GM23248 (cell line): Measurements from ENCODE around the gene GRIA1. TPM values are rescaled to one million over a fixed set of nuclear protein-coding genes. Genes with fewer than 3 reads are reported as not detected.

Source experiments
- DNase-seq: peaks from one replicate; pipeline ENCODE4 v3.0.0-alpha.2; 2015
- H2AFZ ChIP-seq: fragments of 200-600 bp; sonication (generic); 2 replicates; pipeline ENCODE4 v1.6.1; 2016; ENCODE audit warnings: antibody characterized with exemption
- H3F3A ChIP-seq: fragments of 200-600 bp; sonication (generic); 2 replicates; pipeline ENCODE4 v1.6.1; 2016; ENCODE audit warnings: mild to moderate bottlenecking, antibody characterized with exemption, mixed run types; ENCODE audit not compliant: insufficient read depth
- H3K27ac ChIP-seq: fragments of 200-600 bp; sonication (generic); 2 replicates; pipeline ENCODE4 v1.5.1; 2016; ENCODE audit warnings: mild to moderate bottlenecking
- H3K27me3 ChIP-seq: fragments of 200-600 bp; sonication (generic); replicated peaks from 2 replicates; pipeline ENCODE4 v1.6.1; 2016; ENCODE audit warnings: mild to moderate bottlenecking; ENCODE audit not compliant: insufficient read depth
- H3K36me3 ChIP-seq: fragments of 200-600 bp; sonication (generic); 2 replicates; pipeline ENCODE4 v1.6.1; 2016; ENCODE audit warnings: low read depth, mild to moderate bottlenecking
- H3K4me1 ChIP-seq: fragments of 200-600 bp; sonication (generic); 2 replicates; pipeline ENCODE4 v1.6.1; 2016; ENCODE audit warnings: mild to moderate bottlenecking; ENCODE audit not compliant: insufficient read depth
- H3K4me2 ChIP-seq: fragments of 200-600 bp; sonication (generic); one replicate; pipeline ENCODE4 v1.6.1; 2016; ENCODE audit warnings: mild to moderate bottlenecking; ENCODE audit not compliant: unreplicated experiment
- H3K4me3 ChIP-seq: fragments of 200-600 bp; sonication (generic); 2 replicates; pipeline ENCODE4 v1.5.1; 2016; ENCODE audit warnings: mild to moderate bottlenecking
- H3K79me2 ChIP-seq: fragments of 200-600 bp; sonication (generic); 2 replicates; pipeline ENCODE4 v1.6.1; 2016; ENCODE audit warnings: mild to moderate bottlenecking; ENCODE audit not compliant: insufficient read depth
- H3K9ac ChIP-seq: fragments of 200-600 bp; sonication (generic); 2 replicates; pipeline ENCODE4 v1.6.1; 2016; ENCODE audit warnings: mild to moderate bottlenecking
- H3K9me2 ChIP-seq: fragments of 200-600 bp; sonication (generic); 2 replicates; pipeline ENCODE4 v1.6.1; 2016; ENCODE audit warnings: mixed run types, mild to moderate bottlenecking, moderate library complexity; ENCODE audit not compliant: insufficient read depth
- H3K9me3 ChIP-seq: fragments of 200-600 bp; sonication (generic); one replicate; pipeline ENCODE4 v1.6.1; 2017; ENCODE audit warnings: low read depth
- H4K20me1 ChIP-seq: fragments of 200-600 bp; sonication (generic); 2 replicates; pipeline ENCODE4 v1.6.0; 2016; ENCODE audit not compliant: insufficient read depth
- EZH2 ChIP-seq: fragments of 200-600 bp; sonication (generic); IDR thresholded peaks from 2 replicates; pipeline ENCODE4 v1.6.1; 2018; ENCODE audit warnings: antibody characterized with exemption, mild to moderate bottlenecking; ENCODE audit not compliant: insufficient read depth, poor library complexity, severe bottlenecking
- EZH2phosphoT487 ChIP-seq: fragments of 200-600 bp; sonication (generic); IDR thresholded peaks from 2 replicates; pipeline ENCODE4 v1.6.1; 2018; ENCODE audit warnings: antibody characterized with exemption, moderate library complexity, mild to moderate bottlenecking, low read depth; ENCODE audit not compliant: insufficient read depth
- WGBS, 2 experiments: methylation state at CpG; one replicate each; pipeline ENCODE4 v1.1.6; 2015 to 2017; ENCODE audit warnings: low lambda C conversion rate in 2 of 2, low coverage in 1 of 2; ENCODE audit errors: missing lambda C conversion rate in 2 of 2; 5-methylcytosine and 5-hydroxymethylcytosine counted together
- in situ Hi-C: fragments of 300-500 bp; cut with MboI; formaldehyde crosslinking; loops from 2 replicates; pipeline ENCODE4 v1.15.0; 2020
- polyA plus RNA-seq: library from polyadenylated mRNA; unstranded; fragments of >200 nt; fragmentation: Nextera tagmentation; extraction: Ambion mirVana; gene quantifications from 2 replicates; pipeline ENCODE4 v1.2.1, GENCODE V29; 2016
- total RNA-seq: library from RNA; depleted of rRNA; stranded (reverse); fragments of >200 nt; shearing (Covaris generic); gene quantifications from 2 replicates; pipeline ENCODE4 v1.2.3, GENCODE V29; 2014

The GRIA1 gene
- total and polyA plus RNA-seq, 2 experiments from 2014 or later = 0.04 to 0.11 TPM

GRCh38 chr5:153699035-153699434 is 208.6 kb downstream of the GRIA1 start:
- Histone ChIP-seq H3K4me3 (no peak overlapping the region), H3K9me3 (no peaks in the 10 kb centered on the region), H3K9ac (no peak overlapping the region), H3F3A (no peaks in the 10 kb centered on the region), H2AFZ (no peak overlapping the region), H3K36me3 (no peaks in the 10 kb centered on the region), H3K4me1 (no peaks in the 10 kb centered on the region), H3K79me2 (no peaks in the 10 kb centered on the region), H3K4me2 (no peak overlapping the region), H4K20me1 (no peaks in the 10 kb centered on the region), H3K27me3 (no peaks in the 10 kb centered on the region), H3K9me2 (no peaks in the 10 kb centered on the region), H3K27ac (no peak overlapping the region)
- no peak for DNase-seq
- WGBS, 2 experiments = 76 to 80% methylated on average over 3 of the region's 3 CpGs
- TF ChIP-seq EZH2 (no peak), EZH2phosphoT487 (no peak)
- in situ Hi-C loops = no loop called here

GRCh38 chr5:153700940-153701339 is 210.5 kb downstream of the GRIA1 start:
- DNase-seq = peak; percentile 28
- Histone ChIP-seq H3K27me3 (no peaks in the 10 kb centered on the region), H2AFZ (no peak overlapping the region), H4K20me1 (no peaks in the 10 kb centered on the region), H3K4me3 (no peak overlapping the region), H3F3A (no peaks in the 10 kb centered on the region), H3K9me2 (no peaks in the 10 kb centered on the region), H3K27ac (no peak overlapping the region), H3K79me2 (no peaks in the 10 kb centered on the region), H3K9me3 (no peaks in the 10 kb centered on the region), H3K36me3 (no peaks in the 10 kb centered on the region), H3K4me2 (no peak overlapping the region), H3K4me1 (no peaks in the 10 kb centered on the region), H3K9ac (no peak overlapping the region)
- in situ Hi-C loops = no loop called here
- TF ChIP-seq EZH2 = no peak
- TF ChIP-seq EZH2phosphoT487 = no peak

GRCh38 chr5:153702265-153702664 is 211.8 kb downstream of the GRIA1 start:
- Histone ChIP-seq H3K79me2 (no peaks in the 10 kb centered on the region), H3K4me1 (no peaks in the 10 kb centered on the region)
- 59 to 62% methylated on average over 4 of the region's 4 CpGs for WGBS, 2 experiments

GRCh38 chr5:153704110-153704509 is 213.6 kb downstream of the GRIA1 start:
- in situ Hi-C loops = no loop called here
- H3K27me3 ChIP-seq = no peaks in the 10 kb centered on the region
- no peak overlapping the region for H2AFZ ChIP-seq
- TF ChIP-seq EZH2phosphoT487 (no peak), EZH2 (no peak)
- H4K20me1 ChIP-seq = no peaks in the 10 kb centered on the region
- no peak overlapping the region for H3K27ac ChIP-seq
- H3K36me3 ChIP-seq = no peaks in the 10 kb centered on the region
- no peak for DNase-seq
- no peaks in the 10 kb centered on the region for H3F3A ChIP-seq
- no peaks in the 10 kb centered on the region for H3K4me1 ChIP-seq
- H3K4me2 ChIP-seq = no peak overlapping the region
- no peak overlapping the region for H3K9ac ChIP-seq
- H3K9me2 ChIP-seq = no peaks in the 10 kb centered on the region
- no peaks in the 10 kb centered on the region for H3K79me2 ChIP-seq
- H3K9me3 ChIP-seq = no peaks in the 10 kb centered on the region
- no peak overlapping the region for H3K4me3 ChIP-seq

More at GRCh38 chr5:153702265-153702664, 211.8 kb downstream of the GRIA1 start:
- TF ChIP-seq EZH2 = no peak
- no peak for TF ChIP-seq EZH2phosphoT487
- no peak overlapping the region for H3K9ac ChIP-seq
- no peaks in the 10 kb centered on the region for H4K20me1 ChIP-seq
- in situ Hi-C loops = no loop called here
- no peak overlapping the region for H3K27ac ChIP-seq
- DNase-seq = no peak
- no peak overlapping the region for H3K4me2 ChIP-seq
- no peaks in the 10 kb centered on the region for H3K27me3 ChIP-seq
- H3K9me2 ChIP-seq = no peaks in the 10 kb centered on the region
- H3F3A ChIP-seq = no peaks in the 10 kb centered on the region
- no peaks in the 10 kb centered on the region for H3K9me3 ChIP-seq
- H3K4me3 ChIP-seq = no peak overlapping the region
- H2AFZ ChIP-seq = no peak overlapping the region
- H3K36me3 ChIP-seq = no peaks in the 10 kb centered on the region

GRCh38 chr5:153707626-153708025 is 217.2 kb downstream of the GRIA1 start:
- TF ChIP-seq EZH2phosphoT487 (no peak), EZH2 (no peak)
- no peaks in the 10 kb centered on the region for H4K20me1 ChIP-seq
- H3F3A ChIP-seq = no peaks in the 10 kb centered on the region
- no peaks in the 10 kb centered on the region for H3K36me3 ChIP-seq
- no peak overlapping the region for H3K9ac ChIP-seq
- H2AFZ ChIP-seq = no peak overlapping the region
- no peak for DNase-seq
- H3K27ac ChIP-seq = no peak overlapping the region
- H3K9me2 ChIP-seq = no peaks in the 10 kb centered on the region
- no peak overlapping the region for H3K4me3 ChIP-seq
- H3K4me1 ChIP-seq = no peaks in the 10 kb centered on the region
- in situ Hi-C loops = no loop called here
- H3K4me2 ChIP-seq = no peak overlapping the region
- H3K79me2 ChIP-seq = no peaks in the 10 kb centered on the region
- no peaks in the 10 kb centered on the region for H3K9me3 ChIP-seq
- H3K27me3 ChIP-seq = no peaks in the 10 kb centered on the region
- WGBS, 2 experiments = 28 to 35% methylated on average over 6 of the region's 6 CpGs
